ENCODE measurements around the gene CEP162.

- TF ChIP-seq, protein P1, sequence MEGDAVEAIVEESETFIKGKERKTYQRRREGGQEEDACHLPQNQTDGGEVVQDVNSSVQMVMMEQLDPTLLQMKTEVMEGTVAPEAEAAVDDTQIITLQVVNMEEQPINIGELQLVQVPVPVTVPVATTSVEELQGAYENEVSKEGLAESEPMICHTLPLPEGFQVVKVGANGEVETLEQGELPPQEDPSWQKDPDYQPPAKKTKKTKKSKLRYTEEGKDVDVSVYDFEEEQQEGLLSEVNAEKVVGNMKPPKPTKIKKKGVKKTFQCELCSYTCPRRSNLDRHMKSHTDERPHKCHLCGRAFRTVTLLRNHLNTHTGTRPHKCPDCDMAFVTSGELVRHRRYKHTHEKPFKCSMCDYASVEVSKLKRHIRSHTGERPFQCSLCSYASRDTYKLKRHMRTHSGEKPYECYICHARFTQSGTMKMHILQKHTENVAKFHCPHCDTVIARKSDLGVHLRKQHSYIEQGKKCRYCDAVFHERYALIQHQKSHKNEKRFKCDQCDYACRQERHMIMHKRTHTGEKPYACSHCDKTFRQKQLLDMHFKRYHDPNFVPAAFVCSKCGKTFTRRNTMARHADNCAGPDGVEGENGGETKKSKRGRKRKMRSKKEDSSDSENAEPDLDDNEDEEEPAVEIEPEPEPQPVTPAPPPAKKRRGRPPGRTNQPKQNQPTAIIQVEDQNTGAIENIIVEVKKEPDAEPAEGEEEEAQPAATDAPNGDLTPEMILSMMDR (IDR thresholded peaks at IDR 0.05): no peak
- no peak for TF ChIP-seq POLR2A (IDR thresholded peaks at IDR 0.05)
Measured at GRCh38 chr6:84213217-84213616, 14.2 kb downstream of the CEP162 start.
